IMR-90 (cell line): ENCODE measurements around the gene DIAPH1. TPM values are rescaled to one million over a fixed set of nuclear protein-coding genes. Genes with fewer than 3 reads are reported as not detected.

Experiments used
- CHD1 ChIP-seq: IDR thresholded peaks from 2 replicates; pipeline ENCODE4 v1.6.1; 2012; ENCODE audit warnings: low read depth, low read length, improper control_type of control experiment
- ELK1 ChIP-seq: fragments of 150-350 bp; IDR thresholded peaks from 2 replicates; pipeline ENCODE4 v1.6.1; 2016; ENCODE audit warnings: low read depth, mild to moderate bottlenecking, low read length, moderate library complexity, borderline replicate concordance
- FOS ChIP-seq: fragments of 150-350 bp; IDR thresholded peaks from 2 replicates; pipeline ENCODE4 v1.6.1; 2016; ENCODE audit warnings: low read depth, low read length
- POLR2A ChIP-seq: IDR thresholded peaks from 2 replicates; pipeline ENCODE4 v1.6.1; 2012; ENCODE audit warnings: mild to moderate bottlenecking, low read depth, low read length
- polyA plus RNA-seq, 3 experiments: library from polyadenylated mRNA; depleted of rRNA; stranded (reverse); fragments of >200 nt; gene quantifications; 2 replicates each; pipeline ENCODE4 v1.2.3, GENCODE V29; 2012; ENCODE audit warnings: low replicate concordance in 1 of 3
- total RNA-seq: library from RNA; depleted of rRNA; stranded (reverse); fragments of >200 nt; gene quantifications from 2 replicates; pipeline ENCODE4 v1.2.3, GENCODE V29; 2012

Gene DIAPH1
- total and polyA plus RNA-seq, 2 of the 4 experiments (the other 2 are of a cell fraction) = 12.0 to 37.4 TPM

- no peak for TF ChIP-seq ELK1
- TF ChIP-seq CHD1 = peak; percentile 88; the same call in 1 of the 2 replicates
- TF ChIP-seq POLR2A = peak; percentile 70; the same call in 1 of the 2 replicates
- no peak for TF ChIP-seq FOS
Measured at GRCh38 chr5:141618804-141619554, at the start of gene DIAPH1 (continued).
